ENCODE results near the gene C2orf92. TPM values are rescaled to one million over a fixed set of nuclear protein-coding genes. Genes with fewer than 3 reads are reported as not detected.

Gene C2orf92
- 0.72 and 1.2 TPM in 2 replicates for total RNA-seq

GRCh38 chr2:97669448-97669847, at the start of gene C2orf92:
Gene C2orf92, plus strand, starts transcription at chr2:97669713. Its CDS starts 76 bp downstream, at chr2:97669789.

GRCh38 chr2:97645695-97646629, 23.6 kb upstream of the C2orf92 start, which contains the start of gene COX5B:
Gene COX5B, plus strand, starts transcription at chr2:97646062. Its CDS starts 25 bp downstream, at chr2:97646087.

GRCh38 chr2:97663962-97664635, 5.4 kb upstream of the C2orf92 start, which contains the start of gene ACTR1B:
Gene ACTR1B, minus strand, starts transcription at chr2:97664044. Its CDS starts 154 bp downstream, at chr2:97663890.

GRCh38 chr2:97713296-97714083, 44.0 kb downstream of the C2orf92 start, which contains the start of gene ZAP70:
Gene ZAP70, plus strand, starts transcription at chr2:97713576. Its CDS starts 10,461 bp downstream, at chr2:97724037.

Other genes with a start within 250 kb of the C2orf92 start
- 34.2 and 37.2 TPM in 2 replicates for gene ANKRD36B, start 79.8 kb upstream of the C2orf92 start, total RNA-seq
- gene COX5B, start 23.7 kb upstream of the C2orf92 start, total RNA-seq = 363 and 382 TPM in 2 replicates
- gene ACTR1B, start 5.7 kb upstream of the C2orf92 start, total RNA-seq = 54.3 and 84.3 TPM in 2 replicates
- gene ZAP70, start 43.9 kb downstream of the C2orf92 start, total RNA-seq = not detected in 2 replicates

All from endothelial cell of coronary artery (primary cell).